Skeletal muscle tissue (tissue), 4 donors: ENCODE results near the gene LINGO1. TPM values are rescaled to one million over a fixed set of nuclear protein-coding genes. Genes with fewer than 3 reads are reported as not detected.

ENCODE experiments used
- H3K27ac ChIP-seq: one replicate; pipeline ENCODE4 v1.7.0; 2013; ENCODE audit warnings: mild to moderate bottlenecking, low read depth, low read length, inconsistent platforms
- H3K27me3 ChIP-seq, 3 donors: one replicate each; pipeline ENCODE4 v1.7.0; 2013; ENCODE audit warnings: low read length in 3 of 3; ENCODE audit not compliant: control insufficient read depth in 3 of 3, insufficient read depth in 3 of 3
- H3K36me3 ChIP-seq, 3 donors: one replicate each; pipeline ENCODE4 v1.7.0; 2013; ENCODE audit warnings: low read length in 3 of 3; ENCODE audit not compliant: control insufficient read depth in 3 of 3, insufficient read depth in 3 of 3
- H3K4me1 ChIP-seq, 3 donors: one replicate each; pipeline ENCODE4 v1.7.0; 2013; ENCODE audit warnings: low read length in 3 of 3, mild to moderate bottlenecking in 3 of 3; ENCODE audit not compliant: control insufficient read depth in 3 of 3, insufficient read depth in 3 of 3
- H3K4me3 ChIP-seq, 3 donors: one replicate each; pipeline ENCODE4 v1.7.0; 2013; ENCODE audit warnings: low read length in 3 of 3
- H3K9ac ChIP-seq, 3 donors: one replicate each; pipeline ENCODE4 v1.7.0; 2013; ENCODE audit warnings: low read length in 3 of 3, mild to moderate bottlenecking in 3 of 3, moderate library complexity in 2 of 3, low read depth in 1 of 3
- H3K9me3 ChIP-seq, 3 donors: one replicate each; pipeline ENCODE4 v1.7.0; 2013; ENCODE audit warnings: low read length in 3 of 3; ENCODE audit not compliant: control insufficient read depth in 3 of 3
- total RNA-seq: library from RNA; depleted of rRNA; stranded (reverse); fragments of >200 nt; gene quantifications from one replicate; pipeline ENCODE4 v1.2.3, GENCODE V29; 2014
- donor health status: Osteomylitis.

LINGO1 gene
- total RNA-seq, 1 donor from 2014 or later: 3.7 TPM

DNA sequence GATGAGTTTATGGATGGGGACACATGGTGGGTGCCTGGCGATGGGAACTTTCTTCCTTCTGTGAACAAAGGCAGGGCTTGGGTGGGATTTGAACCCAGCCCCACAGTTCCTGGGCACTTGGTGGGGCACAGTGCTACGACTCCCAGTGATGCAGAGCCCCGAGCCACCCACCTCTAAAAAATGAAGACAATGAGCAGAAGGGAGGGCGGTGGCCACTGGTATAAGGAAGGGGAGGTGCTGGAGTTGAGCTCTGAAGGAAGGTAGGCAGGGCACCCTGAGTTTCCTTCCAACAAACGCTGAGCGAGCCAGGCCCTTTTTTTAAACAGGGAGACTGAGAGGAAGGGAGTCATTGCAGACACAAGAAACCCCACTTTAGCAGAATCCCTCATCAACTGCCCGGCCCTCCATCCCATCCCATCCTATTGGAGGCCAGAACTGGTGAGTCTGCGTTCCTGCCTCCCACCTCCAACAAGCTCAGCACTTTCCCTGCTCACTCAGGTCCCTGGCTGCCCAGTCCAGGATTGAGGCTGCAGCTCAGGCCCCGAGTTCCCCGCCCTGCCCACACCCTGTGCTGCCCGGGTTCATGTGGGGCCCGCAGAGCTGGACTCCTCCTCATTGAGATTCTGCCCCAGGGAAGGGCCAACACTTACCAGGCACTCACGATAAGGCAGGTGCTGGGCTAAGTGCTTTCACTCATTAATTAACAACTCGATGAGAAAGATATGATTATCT, 57.3 kb downstream of the LINGO1 start:
- no peaks in the 10 kb centered on the region for H3K36me3 ChIP-seq
- no peaks in the 10 kb centered on the region for H3K9me3 ChIP-seq
- H3K4me1 ChIP-seq: no peaks in the 10 kb centered on the region
- no peak overlapping the region for H3K27ac ChIP-seq
- H3K9ac ChIP-seq: no peak overlapping the region
- no peak overlapping the region for H3K4me3 ChIP-seq
- H3K27me3 ChIP-seq: no peaks in the 10 kb centered on the region

DNA sequence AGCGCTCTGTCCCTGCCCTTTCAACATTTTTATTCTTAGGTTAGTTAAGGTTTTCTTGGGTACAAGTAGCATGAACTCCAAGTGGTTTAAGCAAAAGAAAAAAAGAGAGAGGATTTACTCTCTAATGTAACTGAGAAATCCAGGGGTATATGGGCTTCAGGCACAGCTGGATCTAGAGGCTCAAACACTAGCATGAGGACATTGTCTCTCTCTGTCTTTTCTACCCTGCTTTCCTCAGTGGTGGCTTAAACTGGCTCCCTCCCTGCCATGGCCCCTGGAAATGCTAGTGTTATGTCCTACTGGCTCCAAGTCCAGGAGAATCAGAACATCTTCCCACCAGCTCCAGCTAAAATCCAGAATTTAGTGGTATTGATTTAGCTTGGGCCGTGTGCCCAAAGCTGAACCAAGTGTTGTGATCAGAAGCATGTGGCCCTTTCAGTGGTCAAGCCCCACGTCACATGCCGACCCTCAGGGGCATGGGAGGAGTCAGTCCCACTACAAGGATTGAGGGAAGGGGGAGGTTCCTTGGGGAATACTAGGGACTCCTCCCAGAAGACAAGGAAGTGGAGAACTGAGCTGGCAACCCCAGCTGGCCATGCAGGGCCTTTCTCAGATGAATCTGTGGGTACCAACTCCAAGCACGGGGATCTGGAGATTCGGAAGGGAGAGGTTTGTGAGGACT, 58.0 kb downstream of the LINGO1 start:
- H3K4me3 ChIP-seq: no peak overlapping the region
- no peak overlapping the region for H3K27ac ChIP-seq
- no peaks in the 10 kb centered on the region for H3K27me3 ChIP-seq
- H3K4me1 ChIP-seq: no peaks in the 10 kb centered on the region
- no peaks in the 10 kb centered on the region for H3K36me3 ChIP-seq
- H3K9me3 ChIP-seq: no peaks in the 10 kb centered on the region
- no peak overlapping the region for H3K9ac ChIP-seq

DNA sequence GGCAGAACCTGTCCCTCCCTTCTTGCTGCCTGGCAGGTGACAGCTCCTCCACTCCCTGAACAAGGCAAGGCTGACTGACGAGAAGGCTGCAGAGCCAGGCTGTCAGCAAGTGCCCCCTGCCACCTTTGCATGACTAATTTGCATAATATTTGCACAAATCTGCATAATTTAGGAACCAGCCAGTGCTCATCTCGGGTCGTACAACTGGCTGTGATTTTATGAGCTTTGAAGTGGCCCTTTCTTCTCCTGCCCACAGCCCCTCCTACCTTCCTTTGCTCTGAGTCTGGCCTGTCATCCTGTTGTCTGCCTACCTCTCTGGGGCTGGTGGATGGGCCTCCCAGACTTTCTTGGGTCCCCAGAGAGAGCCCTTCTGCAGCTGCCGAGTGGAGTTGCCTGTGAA, 58.9 kb downstream of the LINGO1 start:
- H3K27ac ChIP-seq: no peak overlapping the region
- H3K27me3 ChIP-seq: no peaks in the 10 kb centered on the region
- H3K9ac ChIP-seq: no peak overlapping the region
- H3K4me3 ChIP-seq: no peak overlapping the region
- no peaks in the 10 kb centered on the region for H3K4me1 ChIP-seq
- H3K36me3 ChIP-seq: no peaks in the 10 kb centered on the region
- H3K9me3 ChIP-seq: no peaks in the 10 kb centered on the region

DNA sequence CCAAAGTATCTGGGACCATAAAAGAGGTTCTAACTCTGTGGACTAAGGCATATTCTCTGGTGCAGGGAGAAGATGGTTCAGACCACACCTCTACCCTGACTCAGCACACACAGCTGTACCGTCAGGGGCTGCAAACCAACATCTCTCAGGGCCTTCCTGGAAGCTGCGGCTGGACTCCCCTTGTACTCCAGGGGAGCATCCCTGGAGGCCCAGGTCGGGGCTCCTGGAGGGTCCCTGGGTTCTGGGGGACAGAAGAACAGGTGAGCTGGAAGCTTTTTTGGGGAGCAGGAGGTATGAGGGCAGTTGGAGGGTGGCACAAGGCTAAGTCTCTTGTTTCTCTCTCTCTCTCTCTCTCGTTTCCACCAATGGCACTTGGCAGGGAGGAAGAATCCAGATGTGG, 60.5 kb downstream of the LINGO1 start:
- no peaks in the 10 kb centered on the region for H3K36me3 ChIP-seq
- no peak overlapping the region for H3K4me3 ChIP-seq
- H3K27ac ChIP-seq: no peak overlapping the region
- H3K9me3 ChIP-seq: no peaks in the 10 kb centered on the region
- H3K4me1 ChIP-seq: no peaks in the 10 kb centered on the region
- no peak overlapping the region for H3K9ac ChIP-seq
- no peaks in the 10 kb centered on the region for H3K27me3 ChIP-seq

DNA sequence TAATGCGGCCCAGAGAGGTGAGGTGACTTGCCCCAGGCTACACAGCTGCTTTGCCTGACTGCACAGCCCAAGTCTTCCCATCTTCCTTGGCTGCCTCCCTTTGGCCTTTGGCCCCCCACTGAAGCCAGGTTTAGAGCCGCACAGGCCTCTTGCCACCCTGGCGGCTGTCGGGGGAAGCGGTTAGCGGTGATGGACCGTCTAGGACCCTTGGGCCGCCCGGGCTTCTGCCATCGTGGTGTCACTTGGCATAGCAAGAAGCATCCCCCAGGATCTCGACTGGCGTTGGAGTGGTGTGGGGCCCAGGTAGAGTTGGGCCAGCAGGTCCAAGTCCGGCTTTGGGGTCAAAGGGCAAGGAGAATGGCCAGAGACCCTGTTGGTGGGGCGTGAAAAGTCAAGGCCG, 61.0 kb downstream of the LINGO1 start:
- Histone ChIP-seq H3K4me3 (no peak overlapping the region), H3K4me1 (no peaks in the 10 kb centered on the region), H3K9ac (no peak overlapping the region), H3K9me3 (no peaks in the 10 kb centered on the region), H3K36me3 (no peaks in the 10 kb centered on the region), H3K27me3 (no peaks in the 10 kb centered on the region), H3K27ac (no peak overlapping the region)

DNA sequence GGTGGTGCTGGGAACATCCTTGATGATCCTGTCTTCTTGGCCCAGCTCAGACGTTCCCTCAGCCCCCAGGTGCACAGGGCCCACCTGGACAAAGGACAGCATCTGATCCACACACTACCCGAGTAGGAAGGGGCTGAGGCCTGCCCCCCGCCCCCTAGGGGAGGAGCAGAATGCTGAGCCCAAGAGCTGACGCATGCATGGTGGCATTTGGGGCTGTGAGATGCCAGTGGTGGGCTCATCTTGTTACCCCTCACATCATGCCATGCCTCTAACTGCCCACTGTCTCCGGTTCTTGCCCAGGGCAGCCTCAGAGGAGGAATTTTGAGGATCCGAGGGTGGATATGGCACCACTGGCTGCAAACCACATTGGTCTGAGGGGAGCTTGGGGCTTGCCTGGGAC, 61.5 kb downstream of the LINGO1 start:
- Histone ChIP-seq H3K9me3 (no peaks in the 10 kb centered on the region), H3K9ac (no peak overlapping the region), H3K4me3 (no peak overlapping the region), H3K36me3 (no peaks in the 10 kb centered on the region), H3K27ac (no peak overlapping the region), H3K4me1 (no peaks in the 10 kb centered on the region), H3K27me3 (peaks cover 0 to 2% (median 0%) of the 10 kb centered on the region in 3 donors)

DNA sequence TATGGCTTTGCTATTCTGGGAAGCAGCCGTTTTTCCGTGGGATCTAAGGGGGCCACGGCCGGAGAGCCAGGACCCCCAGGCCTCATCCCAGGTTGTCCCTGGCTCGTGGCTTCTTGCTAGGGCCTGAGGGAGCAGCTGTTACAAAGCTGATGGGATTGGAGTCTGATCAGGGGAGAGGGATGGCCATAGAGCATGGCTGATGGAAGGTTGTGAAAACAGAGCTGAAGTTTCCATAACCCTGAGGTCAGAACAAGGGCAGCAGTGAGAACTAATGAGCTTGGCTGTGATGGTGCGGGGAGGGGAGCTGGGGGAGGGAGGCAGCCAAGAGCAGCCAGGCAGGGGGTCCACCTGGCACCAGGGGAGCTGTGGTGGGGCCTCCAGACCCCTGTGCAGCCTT, 63.0 kb downstream of the LINGO1 start:
- Histone ChIP-seq H3K27me3 (peaks cover 0 to 5% (median 0%) of the 10 kb centered on the region in 3 donors), H3K9ac (peak overlapping the region in 1 of 3 donors; percentile 40), H3K27ac (no peak overlapping the region), H3K4me3 (peak overlapping the region in 2 of 3 donors; percentile 29 to 36), H3K4me1 (no peaks in the 10 kb centered on the region), H3K36me3 (no peaks in the 10 kb centered on the region), H3K9me3 (no peaks in the 10 kb centered on the region)

DNA sequence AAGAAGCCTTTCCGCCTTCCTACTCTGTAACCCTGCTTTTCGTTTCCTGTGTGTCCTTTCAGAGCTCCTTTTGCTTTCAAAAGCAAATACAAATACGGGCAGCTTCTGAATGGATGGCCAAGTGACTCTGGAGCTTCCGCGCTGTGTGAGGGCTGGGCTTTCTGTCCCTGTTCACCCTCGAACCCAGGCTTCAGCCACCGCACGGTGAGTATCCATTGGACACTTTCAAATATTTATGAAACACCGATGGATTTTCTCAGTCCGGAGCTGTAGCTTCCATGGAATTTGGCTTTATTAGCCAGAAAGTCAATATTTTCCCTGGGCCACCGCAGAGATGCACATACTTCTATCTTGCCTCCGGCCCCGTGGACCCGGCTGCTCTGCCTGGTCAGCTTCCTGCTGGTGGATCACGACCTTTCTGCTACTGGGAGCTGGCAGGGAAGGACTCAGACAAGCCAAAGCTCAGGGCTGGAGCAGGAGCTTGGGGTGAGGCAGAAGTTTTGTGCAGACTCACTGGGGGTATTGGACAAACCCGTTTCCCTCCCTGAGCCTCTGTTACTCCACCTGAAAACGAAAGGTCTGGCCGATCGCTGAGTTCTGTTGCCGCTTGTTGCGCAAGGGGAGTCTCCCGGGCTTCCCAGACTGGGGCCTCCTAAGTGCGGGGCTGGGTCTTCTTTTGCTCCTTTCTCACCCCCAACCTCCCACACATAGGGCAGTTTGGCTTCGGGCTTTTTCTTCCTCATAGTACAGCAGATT, 63.6 kb downstream of the LINGO1 start:
- Histone ChIP-seq H3K4me3 (peak overlapping the region; percentile 29 to 49 (median 36)), H3K9me3 (no peaks in the 10 kb centered on the region), H3K27ac (no peak overlapping the region), H3K4me1 (no peaks in the 10 kb centered on the region), H3K9ac (peak overlapping the region in 2 of 3 donors; percentile 17 to 40), H3K27me3 (peaks cover 0 to 5% (median 4%) of the 10 kb centered on the region in 3 donors), H3K36me3 (no peaks in the 10 kb centered on the region)

DNA sequence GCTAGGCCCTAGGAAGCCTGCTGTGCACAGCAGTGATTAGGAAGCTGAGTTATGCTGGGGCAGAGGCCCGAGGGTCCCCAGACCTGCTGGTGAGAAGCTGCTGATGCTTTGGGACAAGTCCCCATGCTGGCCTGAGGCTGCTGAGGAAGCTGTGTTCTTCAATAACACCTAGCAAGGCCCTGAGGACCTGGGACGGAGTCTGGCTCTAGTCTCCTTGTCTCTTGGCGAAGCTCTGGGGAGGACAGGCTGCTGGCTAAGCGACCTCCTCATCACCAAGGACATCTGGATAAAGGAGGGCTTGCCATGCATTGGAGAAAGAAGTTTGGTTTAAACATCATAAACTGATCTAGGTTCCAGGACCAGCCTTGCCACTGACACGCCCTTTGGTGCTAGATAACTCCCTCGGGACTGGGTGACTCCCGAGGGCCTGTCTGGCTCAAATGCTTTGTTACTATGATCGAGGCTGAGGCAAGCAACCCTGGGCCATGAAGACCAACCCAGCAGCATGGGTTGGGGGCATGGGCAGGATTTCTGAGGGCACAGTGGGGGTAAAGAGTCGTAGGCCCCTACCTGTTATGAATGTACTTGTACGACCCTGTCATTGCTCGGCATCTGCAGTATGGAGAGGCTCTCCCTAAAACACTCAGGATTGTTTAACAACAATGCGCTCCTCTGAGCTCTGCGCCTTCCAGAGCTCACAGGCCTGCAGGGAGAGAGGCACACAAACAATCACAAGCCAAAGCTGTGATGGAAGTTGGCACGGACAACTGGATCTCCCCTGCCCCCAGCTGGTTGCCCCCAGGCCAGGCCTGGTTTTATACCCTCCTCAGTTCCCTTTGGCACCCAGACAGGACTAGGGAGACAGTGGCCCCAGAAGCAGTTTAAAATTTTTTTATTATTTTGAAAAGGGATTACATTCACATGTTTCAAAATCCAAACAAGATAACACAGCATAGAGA, 64.4 kb downstream of the LINGO1 start:
- H3K4me3 ChIP-seq: no peak overlapping the region
- H3K27ac ChIP-seq: no peak overlapping the region

More for the DNA sequence above, 64.4 kb downstream of the LINGO1 start:
- no peaks in the 10 kb centered on the region for H3K36me3 ChIP-seq
- H3K4me1 ChIP-seq: no peaks in the 10 kb centered on the region
- H3K27me3 ChIP-seq: peaks cover 0 to 5% (median 4%) of the 10 kb centered on the region in 3 donors
- H3K9ac ChIP-seq: no peak overlapping the region
- H3K9me3 ChIP-seq: no peaks in the 10 kb centered on the region
